Measurements from ENCODE around the gene FNDC1. TPM values are rescaled to one million over a fixed set of nuclear protein-coding genes. Genes with fewer than 3 reads are reported as not detected.

The FNDC1 gene
- total RNA-seq, 2 donors from 2014 or later: 0.09 to 0.51 TPM

DNA sequence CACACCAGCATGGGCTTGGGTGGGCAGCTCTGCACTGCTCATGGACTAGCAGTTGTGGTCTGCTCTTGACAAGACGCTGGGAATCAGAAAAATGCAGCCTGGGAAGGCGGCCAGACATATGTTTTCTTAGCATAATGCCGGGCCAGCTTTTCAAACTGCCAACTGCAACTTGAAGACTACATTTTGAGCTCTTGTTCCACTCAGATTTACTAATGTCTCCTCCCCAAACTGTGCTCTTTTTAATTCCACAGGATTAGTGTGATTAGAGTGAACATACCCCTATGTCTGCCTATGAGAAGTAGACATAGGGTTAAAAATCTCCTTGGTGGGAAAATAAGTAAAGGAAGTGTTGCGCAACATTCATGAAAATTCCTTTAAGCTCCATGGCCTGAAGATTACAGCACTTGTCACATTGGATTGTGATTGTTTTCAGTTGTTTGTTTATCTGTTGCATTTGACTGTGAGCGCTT lies 5.3 kb upstream of the FNDC1 start:
- intact Hi-C loops (cut with DNase I): no loop called here
- no peak overlapping the region for H3K4me3 ChIP-seq
- H3K27me3 ChIP-seq (replicated peaks; ENCODE audit: insufficient read depth): peaks cover 7% of the 10 kb centered on the region
- H3K36me3 ChIP-seq: no peaks in the 10 kb centered on the region
- H3K4me1 ChIP-seq (replicated peaks): no peaks in the 10 kb centered on the region
- TF ChIP-seq, protein P1, sequence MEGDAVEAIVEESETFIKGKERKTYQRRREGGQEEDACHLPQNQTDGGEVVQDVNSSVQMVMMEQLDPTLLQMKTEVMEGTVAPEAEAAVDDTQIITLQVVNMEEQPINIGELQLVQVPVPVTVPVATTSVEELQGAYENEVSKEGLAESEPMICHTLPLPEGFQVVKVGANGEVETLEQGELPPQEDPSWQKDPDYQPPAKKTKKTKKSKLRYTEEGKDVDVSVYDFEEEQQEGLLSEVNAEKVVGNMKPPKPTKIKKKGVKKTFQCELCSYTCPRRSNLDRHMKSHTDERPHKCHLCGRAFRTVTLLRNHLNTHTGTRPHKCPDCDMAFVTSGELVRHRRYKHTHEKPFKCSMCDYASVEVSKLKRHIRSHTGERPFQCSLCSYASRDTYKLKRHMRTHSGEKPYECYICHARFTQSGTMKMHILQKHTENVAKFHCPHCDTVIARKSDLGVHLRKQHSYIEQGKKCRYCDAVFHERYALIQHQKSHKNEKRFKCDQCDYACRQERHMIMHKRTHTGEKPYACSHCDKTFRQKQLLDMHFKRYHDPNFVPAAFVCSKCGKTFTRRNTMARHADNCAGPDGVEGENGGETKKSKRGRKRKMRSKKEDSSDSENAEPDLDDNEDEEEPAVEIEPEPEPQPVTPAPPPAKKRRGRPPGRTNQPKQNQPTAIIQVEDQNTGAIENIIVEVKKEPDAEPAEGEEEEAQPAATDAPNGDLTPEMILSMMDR (IDR thresholded peaks at IDR 0.05): no peak
- TF ChIP-seq POLR2AphosphoS5 (IDR thresholded peaks at IDR 0.05) (no peak), POLR2A (IDR thresholded peaks at IDR 0.05) (no peak)
- no peak overlapping the region for H3K27ac ChIP-seq
- no peaks in the 10 kb centered on the region for H3K9me3 ChIP-seq
- 48% methylated on average over 5 of the region's 5 CpGs for WGBS
- no peak for DNase-seq (ENCODE audit: low spot score)

DNA sequence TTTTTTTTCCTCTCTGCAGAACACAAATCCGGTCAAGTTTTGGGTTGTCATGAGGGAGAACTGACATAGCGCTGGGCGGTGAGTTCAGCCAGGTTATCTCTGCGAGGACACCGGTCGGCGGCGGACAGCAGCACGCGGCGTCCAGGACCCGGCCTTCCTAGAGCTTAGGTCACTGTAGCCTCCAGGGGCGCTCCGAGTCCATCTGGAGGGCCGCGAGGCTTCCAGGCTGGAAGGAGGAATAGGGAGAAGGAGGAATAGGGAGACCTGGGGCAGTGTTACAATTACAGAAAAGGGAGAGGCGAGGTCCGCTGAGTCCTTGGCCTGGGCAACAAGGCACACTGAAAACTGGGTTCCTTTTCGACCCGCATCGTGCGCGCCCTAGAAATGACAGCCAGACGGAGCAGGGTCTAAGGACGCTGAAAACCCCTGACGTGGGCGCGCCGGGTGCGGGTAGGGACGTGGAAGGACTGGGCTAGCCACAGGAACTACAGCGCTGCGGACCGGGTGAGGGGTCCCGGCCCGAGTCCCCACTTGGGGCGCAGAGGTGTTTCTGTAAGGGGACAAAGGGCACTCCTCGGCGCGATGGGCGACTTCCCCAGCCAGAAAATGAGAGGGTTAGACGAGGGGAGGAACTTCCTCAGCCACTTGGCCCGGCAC lies 536 bp upstream of the FNDC1 start:
- no peak overlapping the region for H3K27ac ChIP-seq
- H3K4me1 ChIP-seq (replicated peaks): no peaks in the 10 kb centered on the region
- no peak overlapping the region for H3K4me3 ChIP-seq
- DNase-seq (ENCODE audit: low spot score): no peak
- H3K36me3 ChIP-seq: no peaks in the 10 kb centered on the region
- TF ChIP-seq, protein P1 (IDR thresholded peaks at IDR 0.05): no peak
- no peak for TF ChIP-seq POLR2A (IDR thresholded peaks at IDR 0.05)
- TF ChIP-seq POLR2AphosphoS5 (IDR thresholded peaks at IDR 0.05): no peak
- no peaks in the 10 kb centered on the region for H3K9me3 ChIP-seq
- H3K27me3 ChIP-seq (replicated peaks; ENCODE audit: insufficient read depth): peaks cover 29% of the 10 kb centered on the region
- 13% methylated on average over 42 of the region's 43 CpGs for WGBS
- intact Hi-C loops (cut with DNase I): no loop called here

DNA sequence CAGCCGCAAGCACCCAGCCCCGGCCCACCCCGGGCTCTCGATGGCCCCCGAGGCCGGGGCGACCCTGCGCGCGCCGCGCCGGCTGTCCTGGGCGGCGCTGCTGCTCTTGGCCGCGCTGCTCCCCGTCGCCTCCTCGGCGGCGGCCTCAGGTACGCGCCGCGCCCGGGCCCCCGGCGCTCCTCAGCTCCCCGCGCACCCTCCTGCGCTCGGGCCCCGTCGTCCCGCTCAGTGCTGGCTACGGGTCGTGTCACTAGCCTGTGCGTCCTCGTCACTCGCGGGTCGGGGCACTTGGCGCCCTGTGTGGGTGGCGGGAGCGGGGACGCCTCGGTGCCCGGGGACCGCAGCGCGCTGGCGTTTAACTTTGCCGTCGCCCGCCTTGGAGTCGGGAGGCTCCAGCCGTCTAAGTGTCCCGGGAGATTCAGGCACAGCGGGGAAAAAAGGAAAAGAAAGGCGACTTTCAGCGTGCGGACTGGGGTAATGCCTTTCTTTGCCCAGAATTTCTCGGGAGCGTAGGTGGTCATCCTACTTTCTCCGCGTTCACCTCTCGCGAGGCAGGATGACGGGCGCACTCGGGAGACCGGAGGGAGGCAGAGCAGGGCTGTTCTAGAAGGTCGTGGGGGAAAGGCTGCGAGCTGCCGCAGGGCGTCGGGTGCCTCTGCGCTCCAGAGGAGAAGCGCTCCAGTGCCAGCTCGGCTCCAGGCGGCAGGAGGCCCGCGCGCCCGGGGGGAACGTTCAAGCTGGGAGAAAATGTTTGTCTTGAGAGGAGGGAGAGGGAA lies 545 bp downstream of the FNDC1 start:
- Histone ChIP-seq H3K9me3 (no peaks in the 10 kb centered on the region), H3K27me3 (replicated peaks; ENCODE audit: insufficient read depth) (peaks cover 29% of the 10 kb centered on the region), H3K27ac (no peak overlapping the region), H3K4me1 (replicated peaks) (no peaks in the 10 kb centered on the region), H3K4me3 (peak overlapping the region; percentile 2), H3K36me3 (no peaks in the 10 kb centered on the region)
- whole genome bisulfite sequencing: 1% methylated on average over 76 of the region's 87 CpGs
- no peak for TF ChIP-seq POLR2AphosphoS5 (IDR thresholded peaks at IDR 0.05)
- no peak for TF ChIP-seq POLR2A (IDR thresholded peaks at IDR 0.05)
- no peak for DNase-seq (ENCODE audit: low spot score)
- intact Hi-C loops (cut with DNase I): no loop called here

DNA sequence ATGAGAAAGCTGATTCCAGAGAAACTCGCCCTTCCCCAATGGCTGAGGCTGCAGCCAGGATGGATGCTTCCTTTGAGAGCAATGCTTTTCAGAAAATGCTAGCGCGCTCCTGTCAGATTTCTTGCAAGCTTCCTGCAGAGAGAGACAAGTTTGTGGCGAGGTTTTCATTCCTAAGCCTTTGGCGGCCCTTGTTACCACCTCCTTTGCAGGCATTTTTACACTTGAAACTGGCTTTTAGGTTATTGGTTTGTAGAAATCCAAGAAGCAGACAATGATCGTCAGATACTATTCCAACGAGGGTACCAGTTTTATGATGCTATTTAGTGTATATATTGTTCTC lies 1.1 kb downstream of the FNDC1 start:
- Histone ChIP-seq H3K27me3 (replicated peaks; ENCODE audit: insufficient read depth) (peaks cover 29% of the 10 kb centered on the region), H3K9me3 (no peaks in the 10 kb centered on the region), H3K36me3 (no peaks in the 10 kb centered on the region), H3K4me3 (no peak overlapping the region), H3K27ac (no peak overlapping the region), H3K4me1 (replicated peaks) (no peaks in the 10 kb centered on the region)
- no peak for TF ChIP-seq POLR2A (IDR thresholded peaks at IDR 0.05)
- no peak for TF ChIP-seq POLR2AphosphoS5 (IDR thresholded peaks at IDR 0.05)
- TF ChIP-seq, protein P1 (IDR thresholded peaks at IDR 0.05): no peak
- 3% methylated on average over 7 of the region's 7 CpGs for WGBS
- intact Hi-C loops (cut with DNase I): no loop called here
- no peak for DNase-seq (ENCODE audit: low spot score)

DNA sequence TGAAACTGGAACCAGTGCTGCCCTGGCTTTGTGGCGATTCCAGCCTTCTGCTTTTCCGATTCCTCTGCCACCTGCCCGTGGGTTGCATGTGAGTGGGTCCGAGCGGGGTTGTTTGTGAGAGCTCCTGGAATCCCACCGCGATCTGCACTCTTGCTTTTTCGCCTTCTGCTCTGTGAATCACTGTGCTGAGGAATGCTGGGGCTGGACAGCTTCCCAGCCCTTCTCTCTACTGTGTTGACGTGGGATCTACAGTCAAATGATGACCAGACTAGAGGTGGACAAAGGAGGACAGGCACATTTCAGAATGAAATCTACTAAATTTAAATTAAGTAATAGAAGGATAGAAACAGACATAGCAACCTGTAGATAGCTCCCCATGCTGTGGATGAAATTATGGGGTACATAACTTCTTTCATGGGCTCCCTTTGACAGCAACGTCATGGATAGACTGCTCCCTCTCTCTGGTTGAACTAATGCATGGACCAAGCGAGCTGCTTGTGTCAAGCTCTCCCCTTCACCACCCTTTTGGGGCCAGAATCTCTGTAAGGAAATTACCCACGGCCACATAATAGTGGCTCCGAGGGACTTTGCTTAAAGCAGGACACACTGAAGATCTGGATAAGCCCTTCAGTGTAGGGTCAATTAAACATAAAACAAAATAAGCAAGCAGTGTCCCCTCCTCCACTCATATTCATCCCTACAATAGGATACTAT lies 2.0 kb downstream of the FNDC1 start:
- Histone ChIP-seq H3K27me3 (replicated peaks; ENCODE audit: insufficient read depth) (peaks cover 29% of the 10 kb centered on the region), H3K4me3 (no peak overlapping the region), H3K4me1 (replicated peaks) (no peaks in the 10 kb centered on the region), H3K36me3 (no peaks in the 10 kb centered on the region), H3K27ac (no peak overlapping the region), H3K9me3 (no peaks in the 10 kb centered on the region)
- no peak for DNase-seq (ENCODE audit: low spot score)
- 34% methylated on average over 13 of the region's 13 CpGs for WGBS
- TF ChIP-seq POLR2A (IDR thresholded peaks at IDR 0.05) (no peak), POLR2AphosphoS5 (IDR thresholded peaks at IDR 0.05) (no peak)
- TF ChIP-seq, protein P1 (IDR thresholded peaks at IDR 0.05): no peak
- intact Hi-C loops (cut with DNase I): no loop called here
